GM12891 (cell line): ENCODE measurements around the gene HES7.

ENCODE experiments used
- POLR2A ChIP-seq: IDR thresholded peaks from 2 replicates; pipeline ENCODE4 v1.6.1; 2011; ENCODE audit warnings: low read depth, low read length, control low read depth
- POLR2AphosphoS5 ChIP-seq: IDR thresholded peaks from 2 replicates; pipeline ENCODE4 v1.6.1; 2011; ENCODE audit warnings: low read depth, low read length, control low read depth
- SPI1 ChIP-seq: IDR thresholded peaks from 2 replicates; pipeline ENCODE4 v1.6.1; 2011; ENCODE audit warnings: low read depth, low read length, control low read depth

- TF ChIP-seq POLR2AphosphoS5 (no peak), POLR2A (no peak), SPI1 (no peak)
Measured at GRCh38 chr17:8137645-8138373, 13.9 kb upstream of the HES7 start.
